ENCODE data around the gene ABI2. TPM values are rescaled to one million over a fixed set of nuclear protein-coding genes. Genes with fewer than 3 reads are reported as not detected.

The ABI2 gene
- total RNA-seq, 1 experiment from 2014 or later: 75.6 TPM

- CTCF ChIA-PET: no interaction called here
- Histone ChIP-seq H3K4me2 (ENCODE audit: low read length) (no peak overlapping the region), H3K4me3 (replicated peaks in 1 of 2; ENCODE audit: low read depth in 1 of 2, low read length in 2 of 2) (no peak overlapping the region), H3K36me3 (ENCODE audit: control insufficient read depth in 1 of 2, insufficient read depth in 2 of 2, low read length in 2 of 2) (no peaks in the 10 kb centered on the region; a peak in 1 of 4 replicates), H2AFZ (ENCODE audit: low read depth, low read length, poor library complexity, severe bottlenecking) (no peak overlapping the region), H3K9ac (ENCODE audit: low read length) (no peak overlapping the region), H3K27ac (ENCODE audit: low read depth, low read length) (no peak overlapping the region), H3K27me3 (ENCODE audit: insufficient read depth, low read length) (no peaks in the 10 kb centered on the region), H4K20me1 (ENCODE audit: insufficient read depth) (peaks cover 3% of the 10 kb centered on the region; the same call in 1 of the 2 replicates), H3K9me3 (ENCODE audit: control insufficient read depth in 1 of 2, insufficient read depth in 1 of 2, low read depth in 1 of 2, low read length in 2 of 2) (no peaks in the 10 kb centered on the region), H3K4me1 (ENCODE audit: control insufficient read depth in 1 of 2, insufficient read depth in 2 of 2, low read length in 2 of 2) (no peaks in the 10 kb centered on the region), H3K79me2 (ENCODE audit: insufficient read depth, low read length) (peaks cover 34% of the 10 kb centered on the region; the same call in 1 of the 2 replicates), H3K9me2 (ENCODE audit: insufficient read depth) (no peaks in the 10 kb centered on the region)
- ATAC-seq (no peak), DNase-seq (ENCODE audit: low read depth, low spot score) (no peak)
- TF ChIP-seq, protein P1, sequence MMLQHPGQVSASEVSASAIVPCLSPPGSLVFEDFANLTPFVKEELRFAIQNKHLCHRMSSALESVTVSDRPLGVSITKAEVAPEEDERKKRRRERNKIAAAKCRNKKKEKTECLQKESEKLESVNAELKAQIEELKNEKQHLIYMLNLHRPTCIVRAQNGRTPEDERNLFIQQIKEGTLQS (IDR thresholded peaks at IDR 0.05): no peak
- TF ChIP-seq REST (IDR thresholded peaks at IDR 0.05; ENCODE audit: low read depth) (no peak), EZH2 (IDR thresholded peaks at IDR 0.05) (no peak), SIN3A (IDR thresholded peaks at IDR 0.05; ENCODE audit: low read depth) (no peak), CBX3 (IDR thresholded peaks at IDR 0.05; ENCODE audit: low read depth) (no peak), RAD21 (IDR thresholded peaks at IDR 0.05; ENCODE audit: low read depth) (no peak), TCF7L2 (IDR thresholded peaks at IDR 0.05; ENCODE audit: borderline replicate concordance, extremely low read depth, insufficient read depth, insufficient read length) (no peak), FOSL1 (IDR thresholded peaks at IDR 0.05; ENCODE audit: low read depth) (no peak), ZNF274 (IDR thresholded peaks at IDR 0.05; ENCODE audit: low read depth, low read length) (no peak), EGR1 (IDR thresholded peaks at IDR 0.05; ENCODE audit: low read depth) (no peak), ELF1 (IDR thresholded peaks at IDR 0.05; ENCODE audit: borderline replicate concordance, low read depth) (no peak), CEBPB (IDR thresholded peaks at IDR 0.05; ENCODE audit: low read depth) (no peak), SP1 (IDR thresholded peaks at IDR 0.05; ENCODE audit: low read depth) (no peak), SRF (IDR thresholded peaks at IDR 0.05; ENCODE audit: low read depth) (no peak), EZH2phosphoT487 (IDR thresholded peaks at IDR 0.05; ENCODE audit: borderline replicate concordance) (no peak), POLR2A (IDR thresholded peaks at IDR 0.05; ENCODE audit: borderline replicate concordance, extremely low read depth, insufficient read depth, insufficient read length) (no peak), ZFX (IDR thresholded peaks at IDR 0.05) (no peak), CTCF (IDR thresholded peaks at IDR 0.05 in 2 of 3, conservative IDR thresholded peaks at IDR 0.05 in 1 of 3; ENCODE audit: borderline replicate concordance in 1 of 3, insufficient read depth in 1 of 3, low read depth in 2 of 3, low read length in 2 of 3) (no peak), YY1 (IDR thresholded peaks at IDR 0.05; ENCODE audit: extremely low read depth, insufficient replicate concordance, low read depth, low read length) (no peak)
- TF ChIP-seq, protein P2, sequence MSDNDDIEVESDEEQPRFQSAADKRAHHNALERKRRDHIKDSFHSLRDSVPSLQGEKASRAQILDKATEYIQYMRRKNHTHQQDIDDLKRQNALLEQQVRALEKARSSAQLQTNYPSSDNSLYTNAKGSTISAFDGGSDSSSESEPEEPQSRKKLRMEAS (IDR thresholded peaks at IDR 0.05): no peak
- POLR2A ChIA-PET: no interaction called here
- no TSS peak for BruUV-seq (replicated peaks)
- RAD21 ChIA-PET (ENCODE audit: low non-redundant PET in 1 of 2, low total read pairs in 2 of 2, uncharacterized antibody in 2 of 2, unreplicated experiment in 2 of 2): no interaction called here
- intact Hi-C loops (cut with micrococcal nuclease): no loop called here
Observed at GRCh38 chr2:203366639-203367466, 38.7 kb downstream of the ABI2 start.

Data from HCT116 (cell line).